H1 (cell line): Measurements from ENCODE around the gene ESD. TPM values are rescaled to one million over a fixed set of nuclear protein-coding genes. Genes with fewer than 3 reads are reported as not detected.

Experiments
- CTCF ChIA-PET: fragments of 300-600 bp; sonication (Branson Sonifier 250); formaldehyde crosslinking; loops from one replicate; lab custom pipeline; 2021; ENCODE audit not compliant: partially characterized antibody; lab: Charles Lee
- POLR2A ChIA-PET: fragments of 300-600 bp; sonication (Branson Sonifier 250); formaldehyde crosslinking; loops from one replicate; lab custom pipeline; 2021; ENCODE audit warnings: inconsistent platforms; ENCODE audit not compliant: partially characterized antibody; lab: Charles Lee
- DNase-seq, 2 experiments: peaks; one replicate each; pipeline versions ENCODE4 v3.0.0 to v3.0.0-alpha.2; 2010 to 2022; ENCODE audit warnings: low spot score in 2 of 2, low read depth in 1 of 2, mixed read lengths in 1 of 2
- FAIRE-seq: peaks from 2 replicates; lab custom pipeline; 2011; peaks lifted over from hg19 to GRCh38; lab: Jason Lieb, UNC
- H2AFZ ChIP-seq: 2 replicates; pipeline ENCODE4 v1.8.1; 2012; ENCODE audit warnings: low read length, inconsistent platforms
- H2AK5ac ChIP-seq: 2 replicates; pipeline ENCODE4 v1.6.1; 2013; ENCODE audit warnings: low read depth, low read length
- H2BK120ac ChIP-seq: replicated peaks from 2 replicates; pipeline ENCODE3; 2013; ENCODE audit warnings: low read depth, low read length, inconsistent platforms
- H2BK12ac ChIP-seq: 2 replicates; pipeline ENCODE4 v1.6.1; 2013; ENCODE audit warnings: low read depth, low read length
- H2BK15ac ChIP-seq: 2 replicates; pipeline ENCODE4 v1.6.1; 2013; ENCODE audit warnings: low read length
- H2BK20ac ChIP-seq: 2 replicates; pipeline ENCODE4 v1.6.1; 2013; ENCODE audit warnings: low read length
- H2BK5ac ChIP-seq: 2 replicates; pipeline ENCODE4 v1.6.1; 2013; ENCODE audit warnings: low read depth, low read length
- H3K14ac ChIP-seq: 2 replicates; pipeline ENCODE4 v1.6.1; 2013; ENCODE audit warnings: inconsistent platforms; ENCODE audit not compliant: insufficient read length
- H3K18ac ChIP-seq: 2 replicates; pipeline ENCODE4 v1.6.1; 2013; ENCODE audit warnings: low read length; ENCODE audit errors: extremely low read depth
- H3K23ac ChIP-seq: 2 replicates; pipeline ENCODE4 v1.6.1; 2013; ENCODE audit warnings: inconsistent platforms; ENCODE audit not compliant: insufficient read length
- H3K23me2 ChIP-seq: 2 replicates; pipeline ENCODE4 v1.6.1; 2013; ENCODE audit warnings: low read depth, low read length
- H3K27ac ChIP-seq: 2 replicates; pipeline ENCODE4 v1.6.1; 2011; ENCODE audit warnings: low read depth, low read length, inconsistent platforms
- H3K27me3 ChIP-seq, 4 experiments: replicated peaks in 1 of 4; 1 replicate in 1 of 4; 2 replicates in 3 of 4; pipeline versions ENCODE4 v1.6.1 to v1.8.1; 2011 to 2013; ENCODE audit warnings: low read length in 3 of 4, mild to moderate bottlenecking in 3 of 4, inconsistent platforms in 2 of 4, mixed read lengths in 2 of 4, moderate library complexity in 1 of 4; ENCODE audit not compliant: control insufficient read depth in 3 of 4, insufficient read depth in 3 of 4; ENCODE audit errors: extremely low read depth in 1 of 4
- H3K36me3 ChIP-seq, 4 experiments: 2 replicates each; pipeline versions ENCODE4 v1.6.1 to v1.8.1; 2011 to 2013; ENCODE audit warnings: mild to moderate bottlenecking in 4 of 4, low read length in 3 of 4, moderate library complexity in 2 of 4, control low read depth in 1 of 4, inconsistent platforms in 1 of 4; ENCODE audit not compliant: insufficient read depth in 4 of 4, control insufficient read depth in 2 of 4
- H3K4ac ChIP-seq: replicated peaks from 2 replicates; pipeline ENCODE3; 2013; ENCODE audit warnings: low read length, low read depth, mixed read lengths, inconsistent platforms; ENCODE audit not compliant: insufficient read length
- H3K4me1 ChIP-seq, 4 experiments: replicated peaks in 1 of 4; 1 replicate in 1 of 4; 2 replicates in 3 of 4; pipeline versions ENCODE4 v1.6.1 to v1.8.1; 2011 to 2013; ENCODE audit warnings: low read length in 3 of 4, inconsistent platforms in 2 of 4, mixed read lengths in 1 of 4; ENCODE audit not compliant: insufficient read depth in 4 of 4, control insufficient read depth in 3 of 4
- H3K4me2 ChIP-seq, 2 experiments: 2 replicates each; pipeline versions ENCODE4 v1.6.1 to v1.8.1; 2011 to 2013; ENCODE audit warnings: low read depth in 2 of 2, low read length in 2 of 2, control low read depth in 1 of 2, inconsistent platforms in 1 of 2, mild to moderate bottlenecking in 1 of 2; ENCODE audit not compliant: insufficient read depth in 1 of 2
- H3K4me3 ChIP-seq, 4 experiments: fragments of 200-600, 300-600 bp in 1 of 4; sonication (generic), shearing (Covaris generic), sonication (Bioruptor Twin) in 1 of 4; 2 replicates each; pipeline versions ENCODE4 v1.5.1 to v1.8.1; 2011 to 2016; ENCODE audit warnings: low read length in 4 of 4, low read depth in 3 of 4, control low read depth in 2 of 4, inconsistent platforms in 2 of 4, mild to moderate bottlenecking in 2 of 4, mixed read lengths in 1 of 4, moderate library complexity in 1 of 4; ENCODE audit not compliant: insufficient read depth in 2 of 4; ENCODE audit errors: extremely low read depth in 1 of 4
- H3K56ac ChIP-seq: replicated peaks from 2 replicates; pipeline ENCODE3; 2013; ENCODE audit warnings: low read depth, mild to moderate bottlenecking, mixed read lengths, low read length, inconsistent platforms; ENCODE audit not compliant: insufficient read length
- H3K79me1 ChIP-seq: 2 replicates; pipeline ENCODE4 v1.6.1; 2013; ENCODE audit warnings: low read depth, low read length, control low read depth
- H3K79me2 ChIP-seq, 2 experiments: 2 replicates each; pipeline versions ENCODE4 v1.6.1 to v1.8.1; 2012 to 2013; ENCODE audit warnings: low read length in 2 of 2, mild to moderate bottlenecking in 2 of 2, inconsistent platforms in 1 of 2; ENCODE audit not compliant: insufficient read depth in 2 of 2, control insufficient read depth in 1 of 2
- H3K9ac ChIP-seq, 4 experiments: replicated peaks in 1 of 4; 1 replicate in 1 of 4; 2 replicates in 3 of 4; pipeline versions ENCODE4 v1.6.1 to v1.8.1; 2011 to 2013; ENCODE audit warnings: low read depth in 3 of 4, low read length in 3 of 4, control low read depth in 2 of 4, mild to moderate bottlenecking in 2 of 4, moderate library complexity in 2 of 4, inconsistent platforms in 1 of 4; ENCODE audit errors: extremely low read depth in 1 of 4
- H3K9me3 ChIP-seq, 2 experiments: 2 replicates each; pipeline versions ENCODE4 v1.6.1 to v1.8.1; 2012 to 2013; ENCODE audit warnings: mild to moderate bottlenecking in 2 of 2, moderate library complexity in 2 of 2, control low read depth in 1 of 2, inconsistent platforms in 1 of 2, low read depth in 1 of 2, low read length in 1 of 2, mixed read lengths in 1 of 2; ENCODE audit not compliant: insufficient read depth in 2 of 2
- H4K20me1 ChIP-seq, 2 experiments: replicated peaks in 1 of 2; 2 replicates each; pipeline versions ENCODE3 to v1.8.1; 2011 to 2013; ENCODE audit warnings: inconsistent platforms in 2 of 2, low read length in 2 of 2, mild to moderate bottlenecking in 1 of 2; ENCODE audit not compliant: insufficient read depth in 2 of 2, control insufficient read depth in 1 of 2
- H4K5ac ChIP-seq: 2 replicates; pipeline ENCODE4 v1.6.1; 2013; ENCODE audit warnings: low read length, low read depth, mixed read lengths, inconsistent platforms; ENCODE audit not compliant: insufficient read length
- H4K8ac ChIP-seq: 2 replicates; pipeline ENCODE4 v1.8.0; 2013; ENCODE audit warnings: mild to moderate bottlenecking, moderate library complexity, low read length, inconsistent platforms; ENCODE audit not compliant: insufficient read depth; ENCODE audit errors: extremely low read depth
- H4K91ac ChIP-seq: replicated peaks from 2 replicates; pipeline ENCODE3; 2013; ENCODE audit warnings: low read length, mixed read lengths, inconsistent platforms; ENCODE audit not compliant: insufficient read length
- BACH1 ChIP-seq: IDR thresholded peaks from 2 replicates; pipeline ENCODE4 v1.6.1; 2012; ENCODE audit warnings: low read length, improper control_type of control experiment
- CHD2 ChIP-seq: IDR thresholded peaks from 2 replicates; pipeline ENCODE4 v1.6.1; 2012; ENCODE audit warnings: low read length, improper control_type of control experiment
- EGR1 ChIP-seq: IDR thresholded peaks from 2 replicates; pipeline ENCODE4 v1.6.1; 2011; ENCODE audit warnings: low read depth, low read length, borderline replicate concordance
- NANOG ChIP-seq: IDR thresholded peaks from 2 replicates; pipeline ENCODE4 v1.6.1; 2011; ENCODE audit warnings: low read length, low read depth, mild to moderate bottlenecking, inconsistent platforms; ENCODE audit not compliant: insufficient read depth, poor library complexity, severe bottlenecking
- RAD21 ChIP-seq, 2 experiments: IDR thresholded peaks in 1 of 2; conservative IDR thresholded peaks in 1 of 2; 2 replicates each; pipeline ENCODE4 v1.6.1; 2011; ENCODE audit warnings: low read depth in 2 of 2, low read length in 2 of 2, improper control_type of control experiment in 1 of 2, inconsistent platforms in 1 of 2, mild to moderate bottlenecking in 1 of 2, moderate library complexity in 1 of 2
- TBP ChIP-seq: IDR thresholded peaks from 2 replicates; pipeline ENCODE4 v1.6.1; 2011; ENCODE audit warnings: low read depth, low read length, improper control_type of control experiment
- ZNF274 ChIP-seq: IDR thresholded peaks from 2 replicates; pipeline ENCODE4 v1.7.0; 2012; ENCODE audit warnings: low read length, borderline replicate concordance; ENCODE audit errors: extremely low read depth
- WGBS, 2 experiments: shearing (Covaris generic) in 1 of 2; methylation state at CpG; one replicate each; pipeline versions ENCODE4 v1.1.6 to v1.1.7; 2013 to 2015; ENCODE audit warnings: low lambda C conversion rate in 2 of 2, mixed read lengths in 2 of 2, inconsistent platforms in 1 of 2, low coverage in 1 of 2, missing lambda C conversion rate in 1 of 2; ENCODE audit not compliant: insufficient replicate concordance in 2 of 2, insufficient coverage in 1 of 2, insufficient read length in 1 of 2; ENCODE audit errors: extremely low coverage in 1 of 2, missing lambda C conversion rate in 1 of 2; 5-methylcytosine and 5-hydroxymethylcytosine counted together
- long read RNA-seq, 2 experiments: library from RNA in 1 of 2; library from capped mRNA in 1 of 2; stranded (forward); transcript quantifications; one replicate each; pipeline ENCODE4 v2.0.0, GENCODE V29; 2021; ENCODE audit warnings: inconsistent platforms in 1 of 2
- polyA minus RNA-seq, 3 experiments: library from RNA; depleted of rRNA, polyadenylated mRNA; stranded (reverse); fragments of >200 nt; gene quantifications; 1 replicate in 2 of 3; 2 replicates in 1 of 3; pipeline ENCODE4 v1.2.3, GENCODE V29; 2011
- polyA plus RNA-seq, 7 experiments: library from polyadenylated mRNA; depleted of rRNA in 3 of 7; stranded (reverse) in 5 of 7; unstranded in 2 of 7; fragments of >200 nt in 5 of 7; fragments of 200-250 nt in 2 of 7; gene quantifications; 1 replicate in 5 of 7; 2 replicates in 1 of 7; 4 replicates in 1 of 7; pipeline versions ENCODE4 v1.2.1 to v1.2.3, GENCODE V29; 2011 to 2013; ENCODE audit warnings: missing spikeins in 2 of 7, mixed read lengths in 2 of 7
- total RNA-seq: library from RNA; stranded (reverse); fragmentation: NEBNext Ultra II Directional; extraction: Animal tissue kit (Norgen Biotek cat#: 25700); gene quantifications from 2 replicates; pipeline ENCODE4 v1.2.1, GENCODE V29; 2021

The ESD gene
- total RNA-seq (55.8 and 56.0 TPM in 2 replicates), polyA plus RNA-seq (2011; rRNA removed) (20.1 and 40.3 TPM in 2 replicates), polyA minus RNA-seq (2011; rRNA and poly(A)+ RNA removed) (30.8 and 40.8 TPM in 2 replicates)
- 33.7 TPM for polyA plus RNA-seq (2011; cell fraction: cytosol; rRNA removed)
- 15.1 TPM for polyA plus RNA-seq (2011; cell fraction: nucleus; rRNA removed)
- 47.1 to 87.9 TPM (median 54.7 TPM) in 4 replicates for polyA plus RNA-seq (2012, experiment 1 of 2)
- 19.3 TPM for polyA plus RNA-seq (2012, experiment 2 of 2)
- 49.7 TPM for polyA plus RNA-seq (2013, experiment 1 of 2)
- polyA plus RNA-seq (2013, experiment 2 of 2), result 48.5 TPM
- 15.3 TPM for polyA minus RNA-seq (2011; cell fraction: cytosol; rRNA and poly(A)+ RNA removed)
- polyA minus RNA-seq (2011; cell fraction: nucleus; rRNA and poly(A)+ RNA removed), result 24.0 TPM
- long read RNA-seq, experiment 1, partial matches to known transcripts, result 59 of 110 reads
- long read RNA-seq, experiment 1, other reads (novel, unspliced or antisense), result 51 of 110 reads
- long read RNA-seq, experiment 2, transcript ESD-202 (10 exons, 1,192 nt), result major isoform, 59 of 73 reads
- long read RNA-seq, experiment 2, partial matches to known transcripts, result 4 of 73 reads
- long read RNA-seq, experiment 2, other reads (novel, unspliced or antisense), result 10 of 73 reads

DNA sequence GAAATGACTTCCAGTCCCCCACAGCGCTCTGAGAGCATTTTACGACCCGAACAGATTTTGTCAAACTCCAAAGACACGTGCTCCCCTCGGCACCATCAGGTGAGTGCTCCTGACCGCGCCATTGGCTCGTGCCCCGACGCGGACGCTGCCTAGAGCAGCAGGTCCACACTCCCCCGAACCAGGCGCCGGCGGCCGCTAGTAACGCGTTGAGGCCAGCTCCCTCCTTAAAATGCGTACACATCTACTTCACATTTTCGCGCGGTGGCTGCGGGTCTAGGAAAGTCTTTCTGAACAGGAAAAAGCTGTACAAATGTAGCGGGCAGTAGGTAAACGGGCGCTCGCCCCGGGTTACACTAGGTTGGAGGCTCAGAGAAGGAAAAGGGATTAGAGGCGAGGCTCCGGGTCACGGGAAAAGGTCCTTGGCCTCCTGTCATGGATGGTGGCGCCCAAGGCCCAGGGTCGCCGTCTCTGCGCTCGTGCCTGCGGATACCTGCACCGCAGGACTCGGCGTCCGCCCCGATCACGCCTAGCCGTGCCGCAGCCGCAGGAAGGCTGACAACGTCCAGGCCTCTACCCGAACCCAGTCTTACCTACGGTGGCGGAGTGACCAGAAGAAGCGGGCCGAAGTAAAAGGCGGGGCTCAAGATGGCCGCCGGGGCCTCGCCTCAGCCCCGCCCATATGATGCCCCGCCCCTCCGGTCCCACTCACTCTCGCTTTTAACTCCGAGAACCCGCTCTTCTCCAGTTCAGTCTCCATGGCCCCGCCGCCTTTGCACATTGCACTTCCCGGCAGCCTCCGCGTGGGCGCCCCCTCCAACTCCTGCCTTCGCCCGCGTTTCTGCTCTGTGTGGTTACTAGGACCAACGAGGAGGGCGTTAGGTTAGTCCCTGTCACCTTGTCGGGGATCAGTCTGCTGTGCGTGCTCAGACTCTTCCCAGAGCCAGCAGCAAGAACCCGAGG lies at the start of gene ESD:
ESD (minus strand) TSS at position 647 of the 960 bp plus-strand sequence. CDS start 5,748 bp downstream, outside the sequence.
- Histone ChIP-seq H3K4me3 (peak within 1 kb of the TSS; percentile 63 to 90 (median 66)), H4K8ac (peak within 1 kb of the TSS; percentile 98), H3K9me3 (no peaks in the 10 kb centered on the region), H2AK5ac (no peak within 1 kb of the TSS; the same call in 1 of the 2 replicates), H2AFZ (peak within 1 kb of the TSS; percentile 93), H2BK20ac (no peak within 1 kb of the TSS), H2BK12ac (peak within 1 kb of the TSS; percentile 61; the same call in 1 of the 2 replicates), H3K14ac (no peak within 1 kb of the TSS), H3K23ac (no peak within 1 kb of the TSS), H3K4ac (peak within 1 kb of the TSS; percentile 94), H3K36me3 (peaks cover 0 to under 1% (median 0%) of the 10 kb centered on the region in 4 experiments; a peak in 1 of 8 replicates), H3K79me2 (no peaks in the 10 kb centered on the region), H3K4me2 (peak within 1 kb of the TSS; percentile 63 to 86), H3K9ac (peak within 1 kb of the TSS; percentile 80 to 88 (median 84)), H4K20me1 (no peaks in the 10 kb centered on the region), H3K23me2 (peaks cover 4% of the 10 kb centered on the region; the same call in 1 of the 2 replicates), H4K5ac (peak within 1 kb of the TSS; percentile 94), H2BK15ac (no peak within 1 kb of the TSS), H3K4me1 (peaks cover 0 to 3% (median under 1%) of the 10 kb centered on the region in 4 experiments; a peak in 1 of 7 replicates), H2BK120ac (no peak within 1 kb of the TSS), H3K27ac (peak within 1 kb of the TSS; percentile 74), H3K18ac (peak within 1 kb of the TSS; percentile 99), H4K91ac (peak within 1 kb of the TSS; percentile 95), H3K27me3 (no peaks in the 10 kb centered on the region; a peak in 1 of 7 replicates), H3K79me1 (no peaks in the 10 kb centered on the region), H2BK5ac (peak within 1 kb of the TSS; percentile 93; the same call in 1 of the 2 replicates), H3K56ac (peak within 1 kb of the TSS; percentile 91)
- FAIRE-seq, result no peak
- ChIA-PET POLR2A (interaction anchor here (0.6 to 1.1 kb wide), 2 partner anchors 19 to 1470 kb away, joined by 3 read pairs; no protein-coding TSS in a partner anchor), CTCF (interaction anchor here (1.1 to 1.2 kb wide), 3 partner anchors 11 to 32 kb away, joined by 3 read pairs; no protein-coding TSS in a partner anchor)
- peak; percentile 72 to 92 for DNase-seq
- WGBS, 2 experiments, result 4% methylated on average over 73 of the region's 77 CpGs; no CpG with 5 or more reads in 1 of the 2 experiments
- TF ChIP-seq ZNF274 (no peak), NANOG (no peak), BACH1 (0 out of 2 replicates have a peak, but pooled peaks have one; percentile 21), CHD2 (peak; percentile 61), EGR1 (no peak), RAD21 (IDR thresholded peaks at IDR 0.05 in 1 of 2, conservative IDR thresholded peaks at IDR 0.05 in 1 of 2; ENCODE audit: low read depth in 2 of 2, low read length in 2 of 2) (no peak), TBP (peak; percentile 74)
